ENCODE measurements around the gene TMCO4.
"Not testable (repeated sequence)": the region's sequence is repeated elsewhere in the genome, so short reads cannot be mapped to it uniquely, and the experiment has no call there.

Gene TMCO4

DNA sequence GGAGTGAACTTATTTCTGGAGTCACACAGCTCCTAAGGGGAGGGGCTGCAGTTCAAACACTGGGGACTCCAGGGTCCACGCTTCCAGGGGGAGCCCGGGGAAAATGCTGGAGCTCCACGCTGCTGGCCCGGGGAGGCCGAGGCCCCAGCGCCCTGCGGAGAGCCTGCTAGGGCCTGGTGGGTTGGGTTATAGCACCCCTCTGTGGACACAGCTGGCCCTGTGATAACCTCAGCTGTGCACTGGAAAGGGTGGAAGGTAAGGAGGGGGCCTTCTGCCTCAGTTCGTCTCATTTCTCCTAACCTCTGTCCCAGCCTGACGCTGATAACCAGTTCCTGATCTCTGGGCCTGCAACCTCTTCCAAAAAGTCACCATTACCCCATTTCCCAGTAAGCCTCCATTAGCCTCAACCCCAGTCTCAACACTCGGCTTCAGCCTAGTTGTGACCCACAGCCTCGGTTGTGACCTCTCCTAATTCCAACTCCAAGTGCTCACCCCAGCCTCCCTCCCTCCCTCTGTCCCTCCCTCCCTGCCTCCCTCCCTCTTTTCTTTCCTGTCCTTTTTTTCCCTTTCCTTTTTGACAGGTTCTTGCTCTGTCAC lies 148.5 kb downstream of the TMCO4 start:
- DNase-seq, result no peak

GRCh38 chr1:19650416-19651140 lies 149.1 kb downstream of the TMCO4 start:
- DNase-seq, result no peak

DNA sequence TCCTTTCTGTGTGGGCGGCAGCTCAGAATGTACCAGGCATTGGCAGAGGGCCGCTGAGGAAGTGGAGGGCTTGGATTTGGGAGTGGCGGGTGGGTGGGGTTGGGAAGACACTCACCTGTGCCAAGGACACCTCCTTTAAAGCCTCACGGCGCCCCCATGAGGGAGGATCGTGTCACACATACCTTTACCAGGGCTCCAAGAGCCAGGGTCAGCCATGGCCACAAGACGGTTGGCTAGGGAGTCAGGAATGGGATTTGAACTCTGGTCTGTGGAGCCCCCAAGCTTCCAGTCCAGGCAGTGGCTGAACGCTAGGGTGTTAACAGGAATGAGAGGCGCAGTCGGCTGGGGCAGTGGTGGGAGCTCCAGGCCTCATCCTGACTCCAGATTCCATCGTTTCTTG lies 151.0 kb downstream of the TMCO4 start:
- no peak for DNase-seq

GRCh38 chr1:19648239-19648638 lies 151.5 kb downstream of the TMCO4 start:
- no peak for DNase-seq

DNA sequence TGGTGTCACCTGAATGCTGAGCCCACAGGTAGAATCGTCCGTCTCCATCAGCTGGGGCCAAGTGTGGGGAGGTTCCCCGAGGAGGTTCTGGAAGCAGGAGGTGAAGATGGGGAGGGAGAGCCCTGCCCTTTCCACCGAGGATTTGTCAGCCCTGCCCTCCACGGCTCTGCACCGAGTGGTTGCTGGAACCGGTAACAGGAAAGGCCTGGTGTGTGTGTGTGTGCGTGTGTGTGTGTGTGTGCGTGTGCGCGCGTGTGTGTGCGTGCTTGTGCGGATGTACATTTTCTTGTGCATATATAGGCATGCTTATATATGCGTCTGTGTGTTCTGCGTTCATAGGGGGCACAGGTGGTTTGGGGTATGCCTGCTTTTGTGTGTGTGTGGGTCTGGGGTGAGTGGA lies 152.1 kb downstream of the TMCO4 start:
- DNase-seq, result no peak

DNA sequence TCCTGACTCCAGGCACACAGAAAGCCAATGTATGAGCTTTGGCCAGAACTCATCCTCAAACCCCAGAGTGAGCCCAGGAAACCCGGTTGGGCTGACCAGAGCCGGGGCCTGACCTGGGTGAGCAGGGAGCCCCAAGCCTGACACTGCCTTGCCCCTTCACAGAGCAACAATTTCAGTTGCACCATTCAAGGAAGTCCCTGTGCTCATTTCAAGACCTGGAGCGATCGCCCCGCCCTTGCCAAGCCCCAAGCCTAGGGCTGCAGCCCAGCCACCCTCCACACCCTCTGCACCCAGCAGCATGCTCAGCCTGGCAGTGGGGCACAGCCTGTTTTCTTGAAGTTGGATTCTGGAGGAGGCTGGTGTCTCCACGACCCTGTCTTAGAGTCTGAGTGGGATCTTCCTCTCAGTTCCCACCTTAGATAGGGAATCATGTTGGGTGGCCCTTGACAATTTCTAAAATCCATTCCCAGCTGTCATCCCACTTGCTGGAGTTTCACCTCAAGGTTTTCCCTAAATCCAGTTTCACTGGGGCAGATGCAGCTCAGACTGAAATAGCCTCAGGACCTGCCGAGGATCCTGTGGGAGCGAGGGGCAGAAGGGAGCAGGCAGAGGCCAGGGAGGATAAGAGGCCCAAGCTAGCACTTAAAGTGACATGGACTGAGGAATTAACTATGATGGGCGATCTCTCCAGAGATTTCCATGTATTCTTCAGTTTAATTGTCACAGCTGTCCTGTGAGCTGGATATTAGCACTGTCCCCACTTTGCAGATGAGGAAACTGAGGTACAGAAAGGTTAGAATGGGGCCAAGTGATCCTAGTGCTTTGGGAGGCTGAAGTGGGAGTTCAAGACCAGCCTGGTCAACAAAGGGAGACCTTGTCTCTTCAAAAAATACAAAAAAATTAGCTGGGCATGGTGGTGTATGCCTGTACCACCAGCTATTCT lies 153.1 kb downstream of the TMCO4 start:
- no peak for DNase-seq

- no peak for DNase-seq
Observed at GRCh38 chr1:19645411-19646251, 154.1 kb downstream of the TMCO4 start.

GRCh38 chr1:19644681-19645410 lies 154.9 kb downstream of the TMCO4 start:
- no peak for DNase-seq

DNA sequence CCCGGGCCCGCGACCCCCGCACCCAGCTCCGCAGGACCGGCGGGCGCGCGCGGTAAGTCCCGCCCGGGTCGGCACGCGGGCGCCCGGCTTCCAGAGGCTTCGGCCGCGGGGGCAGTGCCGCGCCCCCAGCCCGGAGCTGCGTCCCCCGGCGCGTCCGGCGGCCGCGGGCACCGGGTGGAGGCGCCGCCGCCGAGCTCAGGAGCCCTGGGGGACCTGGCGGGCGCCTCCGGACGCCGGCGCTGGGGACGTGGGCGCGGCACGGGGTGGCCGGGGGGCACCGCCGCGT lies 155.4 kb downstream of the TMCO4 start:
- no peak for DNase-seq

DNA sequence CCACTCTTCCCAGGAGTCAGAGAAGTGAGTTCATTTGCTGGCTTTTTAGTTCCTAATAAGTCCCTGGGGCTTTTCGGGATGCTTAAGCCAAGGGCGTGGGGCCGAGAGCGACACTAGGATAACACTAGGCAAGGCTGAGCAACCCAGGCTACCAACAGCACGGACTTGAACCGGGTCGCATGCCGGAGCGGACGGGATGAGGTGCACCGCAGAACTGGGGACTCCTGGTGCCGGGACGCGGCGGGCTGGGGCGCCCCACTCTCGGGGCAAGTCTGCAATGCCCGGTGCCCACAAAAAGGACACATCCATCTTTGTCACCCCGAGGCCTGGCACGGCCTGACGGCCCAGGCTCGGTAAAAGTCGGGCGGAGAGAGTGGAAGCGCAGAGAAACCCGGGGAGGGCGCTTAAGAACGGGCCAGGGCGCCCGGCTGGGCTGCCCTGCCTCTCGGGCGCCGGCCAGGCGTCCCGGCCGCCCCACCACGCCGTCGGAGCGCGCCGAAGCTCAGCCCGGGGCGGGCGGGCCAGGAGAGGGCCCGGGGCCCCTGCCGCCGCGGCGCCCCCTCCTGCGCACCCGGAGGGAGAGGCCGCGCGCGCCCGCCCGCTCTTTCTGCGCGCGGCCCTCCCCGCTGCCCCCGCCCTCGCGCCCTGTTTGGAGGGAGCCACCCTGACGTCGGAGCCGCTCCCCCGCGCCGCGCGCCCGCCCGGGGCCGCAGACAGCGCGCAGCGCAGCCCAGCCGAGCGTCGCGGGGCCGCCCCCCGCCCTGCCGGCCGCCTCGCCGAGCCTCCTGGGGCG lies 155.9 kb downstream of the TMCO4 start, which contains the start of gene NBL1:
NBL1 (plus strand) TSS at position 710 of the 793 bp plus-strand sequence. CDS start 10,720 bp downstream, outside the sequence.
- no peak for DNase-seq

DNA sequence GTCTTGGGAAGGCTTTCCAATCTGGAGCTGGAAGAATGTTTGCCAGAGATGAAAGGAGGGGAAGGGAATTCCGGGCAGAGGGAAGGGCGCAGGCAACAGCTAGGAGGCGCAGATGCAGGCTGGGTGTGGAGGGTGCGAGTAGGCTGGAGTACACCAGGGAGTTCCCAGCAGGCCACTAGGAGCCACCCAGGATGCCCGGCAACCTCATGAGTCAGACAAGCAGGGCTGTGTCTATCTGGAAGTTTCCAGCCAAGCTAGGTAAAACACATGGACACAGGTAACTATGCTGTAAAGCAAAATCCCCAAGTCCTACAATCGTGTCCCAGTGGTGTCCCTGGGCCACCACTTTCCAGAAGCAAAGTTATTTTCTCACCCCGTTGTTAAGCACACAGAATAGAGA lies 156.6 kb downstream of the TMCO4 start:
- DNase-seq, result no peak

- no peak for DNase-seq
Observed at GRCh38 chr1:19640363-19641316, 159.1 kb downstream of the TMCO4 start.

GRCh38 chr1:19639999-19640362 lies 159.7 kb downstream of the TMCO4 start:
- no peak for DNase-seq

DNA sequence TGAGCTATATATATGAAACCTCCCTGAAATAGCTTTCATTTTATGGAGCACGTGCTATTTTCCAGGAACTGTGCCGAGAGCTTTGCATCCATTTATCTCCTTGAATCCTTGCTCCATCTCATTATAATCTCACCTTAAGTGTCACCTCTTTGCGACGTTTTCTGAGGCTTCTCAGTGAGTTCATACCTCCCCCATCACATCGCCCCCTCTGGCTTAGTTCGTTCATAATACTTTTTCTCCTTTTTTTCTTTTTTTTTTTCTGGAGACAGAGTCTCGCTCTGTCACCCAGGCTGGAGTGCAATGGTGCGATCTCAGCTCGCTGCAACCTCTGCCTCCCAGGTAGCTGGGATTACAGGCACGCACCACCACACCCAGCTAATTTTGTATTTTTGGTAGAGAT lies 160.5 kb downstream of the TMCO4 start:
- DNase-seq, result not testable (repeated sequence)

DNA sequence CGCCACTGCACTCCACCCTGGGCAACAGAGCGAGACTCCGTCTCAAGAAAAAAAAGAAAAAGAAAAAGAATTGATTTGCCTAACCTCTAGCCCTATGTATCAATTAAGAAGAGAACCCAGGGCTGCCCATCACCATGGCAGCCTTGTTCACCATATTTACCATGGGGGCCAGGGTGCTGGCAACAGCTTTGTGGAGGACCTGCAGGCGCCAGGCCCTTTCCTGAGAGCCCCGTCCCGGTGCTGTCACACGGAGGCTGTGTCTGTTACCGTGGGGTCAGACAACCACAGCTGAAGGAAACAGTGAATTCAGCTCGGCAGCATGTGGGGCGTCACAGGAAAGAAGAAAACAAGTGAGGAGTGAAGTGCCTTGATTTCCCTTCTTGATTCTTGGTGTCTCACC lies 162.1 kb downstream of the TMCO4 start:
- DNase-seq, result no peak

DNA sequence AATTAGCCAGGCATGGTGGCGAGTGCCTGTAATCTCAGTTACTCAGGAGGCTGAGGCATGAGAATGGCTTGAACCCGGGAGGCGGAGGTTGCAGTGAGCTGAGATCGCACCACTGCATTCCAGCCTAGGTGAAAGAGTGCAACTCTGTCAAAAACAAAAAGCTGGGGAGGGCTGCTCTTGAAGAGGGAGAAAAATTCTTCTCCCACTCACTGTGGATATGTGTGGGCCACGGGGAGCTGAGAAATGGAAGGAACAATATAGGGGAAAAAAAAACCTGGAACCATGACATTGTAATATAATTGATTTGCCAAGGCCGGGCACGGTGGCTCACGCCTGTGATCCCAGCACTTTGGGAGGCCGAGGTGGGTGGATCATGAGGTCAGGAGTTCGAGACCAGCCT lies 163.0 kb downstream of the TMCO4 start:
- not testable (repeated sequence) for DNase-seq

DNA sequence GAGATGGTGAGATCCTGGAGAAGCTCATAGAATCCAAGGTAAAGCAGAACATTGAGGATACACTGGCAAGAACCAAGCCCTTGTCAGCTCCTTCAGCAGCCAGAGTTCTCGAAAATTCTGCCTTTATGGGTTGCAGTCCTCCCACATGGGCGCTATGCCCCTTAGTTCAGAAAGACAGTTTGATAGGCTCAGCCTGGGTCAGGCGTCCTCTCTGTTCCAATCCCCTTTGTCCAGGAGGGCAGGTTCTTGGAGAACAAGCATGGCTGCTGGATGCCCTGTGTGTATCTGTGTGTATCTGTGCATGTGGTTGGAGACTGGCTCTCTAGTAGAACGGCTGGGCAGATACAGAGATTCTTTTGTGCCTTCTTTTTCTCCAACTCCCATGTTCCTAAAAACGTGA lies 163.7 kb downstream of the TMCO4 start:
- DNase-seq, result no peak

GRCh38 chr1:19635646-19636045 lies 164.1 kb downstream of the TMCO4 start:
- no peak for DNase-seq

DNA sequence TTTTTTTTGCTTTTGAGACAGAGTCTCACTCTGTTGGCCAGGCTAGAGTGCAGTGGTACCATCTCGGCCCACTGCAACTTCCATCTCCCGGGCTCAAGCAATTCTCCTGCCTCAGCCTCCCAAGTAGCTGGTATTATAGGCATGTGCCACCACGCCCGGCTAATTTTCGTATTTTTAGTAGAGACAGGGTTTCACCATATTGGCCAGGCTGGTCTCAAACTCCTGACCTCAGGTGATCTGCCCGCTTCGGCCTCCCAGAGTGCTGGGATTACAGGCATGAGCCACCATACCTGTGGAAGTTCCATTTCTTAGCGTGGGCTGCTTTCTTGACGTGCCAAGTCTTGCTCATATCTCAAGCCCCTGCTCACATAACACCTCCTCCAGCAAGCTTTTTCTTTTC lies 164.7 kb downstream of the TMCO4 start:
- not testable (repeated sequence) for DNase-seq

GRCh38 chr1:19633106-19633505 lies 166.6 kb downstream of the TMCO4 start:
- DNase-seq, result no peak

All from activated CD4-positive, CD25-positive, alpha-beta regulatory T cell treated with anti-CD3 and anti-CD28 coated beads, Interleukin-2, amount 50 U/mL, for 72 hours (primary cell).